ENCODE measurements around the gene PALLD. TPM values are rescaled to one million over a fixed set of nuclear protein-coding genes. Genes with fewer than 3 reads are reported as not detected.
"Not testable (repeated sequence)": the region's sequence is repeated elsewhere in the genome, so short reads cannot be mapped to it uniquely, and the experiment has no call there.

PALLD gene
- total RNA-seq, 1 donor from 2014 or later: 239 TPM

- DNase-seq (ENCODE audit: low spot score): no peak
Observed at GRCh38 chr4:168491563-168491962, 5.3 kb upstream of the PALLD start.

GRCh38 chr4:168498251-168498650, 1.4 kb downstream of the PALLD start:
- DNase-seq (ENCODE audit: low spot score): no peak

GRCh38 chr4:168499241-168499640, 2.4 kb downstream of the PALLD start:
- DNase-seq (ENCODE audit: low spot score): no peak

- DNase-seq (ENCODE audit: low spot score): no peak
Observed at GRCh38 chr4:168501407-168501806, 4.6 kb downstream of the PALLD start.

GRCh38 chr4:168502861-168503260, 6.0 kb downstream of the PALLD start:
- DNase-seq (ENCODE audit: low spot score): no peak

GRCh38 chr4:168503652-168504362, 7.0 kb downstream of the PALLD start:
- DNase-seq (ENCODE audit: low spot score): no peak

- DNase-seq (ENCODE audit: low spot score): no peak
Observed at GRCh38 chr4:168504526-168504925, 7.7 kb downstream of the PALLD start.

- no peak for DNase-seq (ENCODE audit: low spot score)
Observed at GRCh38 chr4:168506014-168506413, 9.2 kb downstream of the PALLD start.

- DNase-seq (ENCODE audit: low spot score): no peak
Observed at GRCh38 chr4:168507178-168507815, 10.4 kb downstream of the PALLD start.

- DNase-seq (ENCODE audit: low spot score): no peak
Observed at GRCh38 chr4:168508683-168509082, 11.8 kb downstream of the PALLD start.

- no peak for DNase-seq (ENCODE audit: low spot score)
Observed at GRCh38 chr4:168509786-168510185, 12.9 kb downstream of the PALLD start.

- no peak for DNase-seq (ENCODE audit: low spot score)
Observed at GRCh38 chr4:168511780-168512489, 15.1 kb downstream of the PALLD start.

- DNase-seq (ENCODE audit: low spot score): not testable (repeated sequence)
Observed at GRCh38 chr4:168513826-168514225, 17.0 kb downstream of the PALLD start.

GRCh38 chr4:168514249-168514852, 17.5 kb downstream of the PALLD start:
- DNase-seq (ENCODE audit: low spot score): no peak

- DNase-seq (ENCODE audit: low spot score): no peak
Observed at GRCh38 chr4:168515222-168516011, 18.6 kb downstream of the PALLD start.

GRCh38 chr4:168516841-168517240, 20.0 kb downstream of the PALLD start:
- DNase-seq (ENCODE audit: low spot score): no peak

- DNase-seq (ENCODE audit: low spot score): no peak
Observed at GRCh38 chr4:168519576-168519975, 22.7 kb downstream of the PALLD start.

- no peak for DNase-seq (ENCODE audit: low spot score)
Observed at GRCh38 chr4:168521721-168522120, 24.9 kb downstream of the PALLD start.

- no peak for DNase-seq (ENCODE audit: low spot score)
Observed at GRCh38 chr4:168522356-168522755, 25.5 kb downstream of the PALLD start.

GRCh38 chr4:168522829-168523489, 26.1 kb downstream of the PALLD start:
- DNase-seq (ENCODE audit: low spot score): no peak

GRCh38 chr4:168524006-168524405, 27.2 kb downstream of the PALLD start:
- no peak for DNase-seq (ENCODE audit: low spot score)

Measured in ureter (tissue), 1 donor.